Stimulated activated CD4-positive, alpha-beta T cell treated with anti-CD3 and anti-CD28 coated beads, TNF-alpha, amount 100 ng/mL, for 4 hours (primary cell): ENCODE results near the gene GAB2.
"Not testable (repeated sequence)": the region's sequence is repeated elsewhere in the genome, so short reads cannot be mapped to it uniquely, and the experiment has no call there.

Experiments
- DNase-seq, 3 experiments: peaks; one replicate each; pipeline ENCODE4 v3.0.0-alpha.2; 2020; ENCODE audit warnings: low read depth in 3 of 3

The GAB2 gene

GRCh38 chr11:78370406-78371172 is 47.0 kb downstream of the GAB2 start:
- DNase-seq, result no peak

- DNase-seq, result no peak
Measured at GRCh38 chr11:78365381-78365792, 52.2 kb downstream of the GAB2 start.

GRCh38 chr11:78364128-78364751 is 53.4 kb downstream of the GAB2 start:
- DNase-seq, result no peak

- DNase-seq, result no peak
Measured at GRCh38 chr11:78363024-78363619, 54.5 kb downstream of the GAB2 start.

GRCh38 chr11:78361228-78361627 is 56.4 kb downstream of the GAB2 start:
- no peak for DNase-seq

- no peak for DNase-seq
Measured at GRCh38 chr11:78359921-78360320, 57.7 kb downstream of the GAB2 start.

GRCh38 chr11:78357924-78358323 is 59.7 kb downstream of the GAB2 start:
- not testable (repeated sequence) for DNase-seq

- not testable (repeated sequence) for DNase-seq
Measured at GRCh38 chr11:78357425-78357824, 60.2 kb downstream of the GAB2 start.

GRCh38 chr11:78355742-78356141 is 61.9 kb downstream of the GAB2 start:
- not testable (repeated sequence) for DNase-seq

- no peak for DNase-seq
Measured at GRCh38 chr11:78355309-78355705, 62.3 kb downstream of the GAB2 start.

- DNase-seq, result no peak
Measured at GRCh38 chr11:78354408-78355308, 63.0 kb downstream of the GAB2 start.

GRCh38 chr11:78351979-78352841 is 65.4 kb downstream of the GAB2 start:
- DNase-seq, result no peak

- DNase-seq, result no peak
Measured at GRCh38 chr11:78351193-78351592, 66.4 kb downstream of the GAB2 start.

GRCh38 chr11:78350646-78351165 is 66.9 kb downstream of the GAB2 start:
- DNase-seq, result no peak

- no peak for DNase-seq
Measured at GRCh38 chr11:78350091-78350645, 67.5 kb downstream of the GAB2 start.

GRCh38 chr11:78349624-78350023 is 68.0 kb downstream of the GAB2 start:
- DNase-seq, result no peak

GRCh38 chr11:78349114-78349513 is 68.5 kb downstream of the GAB2 start:
- DNase-seq, result no peak

- no peak for DNase-seq
Measured at GRCh38 chr11:78347956-78348355, 69.7 kb downstream of the GAB2 start.

GRCh38 chr11:78346799-78347198 is 70.8 kb downstream of the GAB2 start:
- DNase-seq, result no peak

GRCh38 chr11:78345450-78345849 is 72.2 kb downstream of the GAB2 start:
- no peak for DNase-seq
